Middle frontal gyrus (tissue), 1 donor: ENCODE measurements around the gene ARHGEF7.

Experiments used
- DNase-seq: peaks from one replicate; pipeline ENCODE4 v3.0.0-alpha.2; 2015; ENCODE audit warnings: low spot score; ENCODE audit errors: extremely low spot score

Gene ARHGEF7

DNA sequence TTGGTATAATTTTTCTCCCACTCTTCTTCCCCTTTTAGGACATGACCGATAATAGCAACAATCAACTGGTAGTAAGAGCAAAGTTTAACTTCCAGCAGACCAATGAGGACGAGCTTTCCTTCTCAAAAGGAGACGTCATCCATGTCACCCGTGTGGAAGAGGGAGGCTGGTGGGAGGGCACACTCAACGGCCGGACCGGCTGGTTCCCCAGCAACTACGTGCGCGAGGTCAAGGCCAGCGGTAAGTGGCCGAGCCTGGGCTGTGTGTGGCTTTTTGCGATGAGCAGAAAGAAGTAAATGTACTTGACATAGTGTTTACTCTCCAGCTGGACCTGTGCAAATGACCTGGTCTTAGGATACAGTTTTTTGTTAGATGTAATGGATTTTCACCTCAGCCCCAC is 102.5 kb downstream of the ARHGEF7 start:
- DNase-seq = no peak

DNA sequence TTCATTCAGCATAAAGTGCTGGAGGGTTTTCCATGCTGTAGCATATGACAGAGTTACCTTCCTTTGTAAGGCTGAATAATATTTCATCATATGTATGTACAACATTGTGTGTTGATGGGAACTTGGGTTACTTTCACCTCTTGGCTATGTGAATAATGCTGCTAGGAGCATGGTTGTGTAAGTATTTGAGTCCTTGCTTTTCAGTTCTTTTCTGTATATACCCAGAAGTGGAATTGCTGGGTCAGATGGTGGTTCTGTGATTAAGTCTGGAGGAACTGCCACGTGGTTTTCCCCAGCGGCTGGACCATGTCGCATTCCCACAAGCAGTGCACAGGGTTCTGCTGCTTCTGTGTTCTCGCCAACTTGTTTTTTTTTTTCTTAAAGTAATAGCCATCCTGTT is 104.2 kb downstream of the ARHGEF7 start:
- no peak for DNase-seq

DNA sequence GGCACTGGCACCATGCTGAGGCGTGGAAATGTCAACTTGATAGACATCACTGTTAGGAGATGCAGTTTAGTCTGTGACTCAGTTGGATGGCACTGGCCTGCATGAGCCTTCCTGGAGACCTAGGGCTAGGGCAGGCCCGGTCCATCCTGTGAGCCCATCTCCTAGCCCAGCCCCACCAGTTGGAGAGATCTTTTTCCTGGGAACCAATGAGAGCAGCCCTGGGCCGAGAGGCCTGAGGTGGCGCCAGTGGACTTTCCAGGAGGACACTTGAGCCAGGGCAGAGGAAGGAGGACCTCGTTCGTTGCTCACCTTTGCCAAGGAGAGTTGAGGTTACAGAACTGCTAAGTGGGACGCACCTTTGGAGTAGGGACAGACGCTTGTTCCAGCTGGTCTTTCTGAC is 104.8 kb downstream of the ARHGEF7 start:
- DNase-seq = no peak

DNA sequence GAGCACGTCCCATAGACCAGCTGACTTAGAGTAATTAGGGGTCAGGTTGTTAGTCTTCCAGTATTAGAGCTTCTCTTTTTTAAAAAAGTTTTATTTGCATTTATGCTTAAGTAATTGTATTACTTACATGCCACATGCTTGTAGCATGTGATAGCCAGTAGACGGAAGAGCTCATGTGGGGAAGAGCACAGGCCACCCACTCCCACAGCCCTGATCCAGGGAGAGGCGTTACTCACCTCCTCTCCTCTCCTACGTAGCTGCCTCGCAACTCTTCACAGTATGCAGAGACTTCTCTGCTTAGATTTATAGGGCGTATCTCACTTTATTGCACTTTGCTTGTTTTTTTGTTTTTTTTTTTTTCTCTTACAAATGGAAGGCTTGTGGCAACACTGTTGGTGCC is 110.1 kb downstream of the ARHGEF7 start:
- DNase-seq = no peak

DNA sequence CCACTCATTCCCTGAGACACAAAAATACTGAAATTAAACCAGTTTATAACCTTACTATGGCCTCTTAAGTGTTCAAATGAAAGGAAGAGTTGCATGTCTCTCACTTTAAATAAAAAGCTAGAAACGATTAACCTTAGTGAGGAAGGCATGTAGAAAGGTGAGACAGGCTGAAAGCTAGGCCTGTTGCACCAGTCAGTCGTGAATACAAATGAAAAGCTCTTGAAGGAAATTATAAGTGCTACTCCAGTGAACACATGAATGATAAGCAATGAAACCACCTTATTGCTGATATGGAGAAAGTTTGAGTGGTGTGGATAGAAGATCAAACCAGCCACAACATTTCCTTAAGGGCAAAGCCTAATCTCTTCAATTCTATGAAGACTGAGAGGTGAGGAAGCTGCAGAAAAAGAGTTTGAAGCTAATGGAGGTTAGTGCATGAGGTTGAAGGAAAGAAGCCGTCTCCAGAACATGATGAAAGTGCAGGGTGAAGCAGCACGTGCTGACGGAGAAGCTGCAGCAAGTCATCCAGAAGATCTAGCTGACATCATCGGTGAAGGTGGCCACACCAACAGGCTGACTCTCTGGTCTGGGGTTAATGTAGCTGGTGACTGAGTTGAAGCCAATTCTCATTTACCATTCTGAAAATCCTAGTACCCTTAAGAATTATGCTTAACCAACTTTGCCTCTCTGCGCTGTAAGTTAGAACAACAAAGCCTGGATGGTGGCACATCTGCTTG is 110.9 kb downstream of the ARHGEF7 start:
- no peak for DNase-seq

DNA sequence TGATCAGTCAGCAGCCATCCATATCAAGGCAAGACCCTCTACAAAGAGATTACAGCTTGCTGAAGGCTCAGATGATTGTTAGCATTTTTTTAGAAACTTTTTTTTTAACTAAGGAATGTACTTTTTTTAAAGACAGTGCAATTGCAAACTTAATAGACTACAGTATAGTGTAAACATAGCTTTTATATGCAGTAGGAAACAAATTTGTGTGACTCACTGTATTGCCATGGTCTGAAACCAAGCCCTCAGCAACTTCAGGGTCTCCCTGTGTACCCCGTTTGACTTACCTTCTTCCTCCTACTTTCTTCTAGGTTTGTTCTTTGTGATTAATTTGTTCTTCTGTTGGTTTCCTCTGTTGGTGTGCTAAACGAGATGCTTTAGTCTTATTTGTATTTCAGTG is 112.3 kb downstream of the ARHGEF7 start:
- DNase-seq = no peak

DNA sequence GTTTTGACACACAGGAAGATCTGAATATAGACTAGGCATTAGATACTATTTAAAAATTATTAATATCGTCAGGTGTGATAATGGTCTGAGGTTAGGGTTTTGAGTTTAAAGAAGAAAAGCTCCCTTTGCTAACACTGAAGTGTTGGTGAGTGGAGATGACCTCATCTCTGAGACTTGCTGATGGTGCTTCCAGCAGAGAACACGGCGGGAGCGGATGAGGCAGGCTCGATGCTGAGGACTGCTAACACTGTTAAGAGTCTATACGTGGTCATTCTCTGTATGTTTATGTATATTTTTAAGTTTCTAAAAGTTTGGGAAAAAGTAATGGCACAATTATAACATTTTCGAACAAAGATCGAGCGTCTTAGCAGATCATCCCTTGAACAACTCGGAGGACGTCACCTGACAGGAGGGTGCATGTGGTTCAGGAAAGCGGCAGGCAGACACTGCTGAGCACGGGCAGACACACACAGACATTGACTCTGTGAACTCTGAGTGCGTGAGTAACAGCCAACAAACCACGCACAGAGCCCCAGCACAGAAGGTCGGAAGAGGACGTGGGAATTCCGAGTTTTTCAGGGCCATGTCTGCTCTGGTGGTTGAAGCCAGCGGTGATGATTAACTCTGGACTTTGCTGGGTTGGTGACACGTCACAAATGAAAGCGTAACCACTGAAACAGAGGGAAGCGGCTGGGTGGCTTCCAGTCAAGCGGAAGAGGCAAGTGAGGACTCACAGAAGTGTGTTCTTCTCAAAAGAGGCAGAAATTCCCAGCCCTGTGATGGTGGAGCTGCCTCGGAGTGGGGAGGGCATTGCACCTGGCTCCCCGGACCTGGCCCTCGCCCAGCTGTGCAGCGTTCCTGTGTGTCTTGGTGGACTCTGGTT is 113.4 kb downstream of the ARHGEF7 start:
- no peak for DNase-seq

DNA sequence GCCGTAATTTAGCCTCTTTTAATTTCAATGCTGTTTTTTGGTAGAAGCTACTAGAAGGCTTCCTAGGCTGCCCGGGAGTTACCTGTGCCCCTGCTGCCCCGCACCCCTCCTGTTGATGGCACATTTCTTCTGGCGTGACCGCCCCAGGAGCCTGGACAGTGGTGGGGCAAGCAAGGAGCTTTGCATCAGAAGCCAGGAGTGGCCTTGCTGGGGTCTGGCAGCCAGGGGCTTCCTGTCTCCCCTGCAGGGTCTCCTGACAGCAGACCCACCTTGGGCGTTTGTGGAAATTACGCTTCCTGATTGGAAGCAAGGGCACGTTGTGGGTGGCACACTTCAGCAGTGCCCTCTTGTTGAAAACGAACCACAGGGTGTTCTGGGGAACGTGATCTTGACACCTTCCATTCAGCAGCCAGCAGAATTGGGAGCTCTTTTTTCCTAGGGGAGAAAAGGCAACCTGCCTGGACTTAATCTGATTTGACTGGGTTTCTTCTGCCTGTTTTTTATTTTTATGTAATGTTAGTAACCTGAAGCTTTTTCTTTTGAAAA is 115.3 kb downstream of the ARHGEF7 start:
- no peak for DNase-seq

DNA sequence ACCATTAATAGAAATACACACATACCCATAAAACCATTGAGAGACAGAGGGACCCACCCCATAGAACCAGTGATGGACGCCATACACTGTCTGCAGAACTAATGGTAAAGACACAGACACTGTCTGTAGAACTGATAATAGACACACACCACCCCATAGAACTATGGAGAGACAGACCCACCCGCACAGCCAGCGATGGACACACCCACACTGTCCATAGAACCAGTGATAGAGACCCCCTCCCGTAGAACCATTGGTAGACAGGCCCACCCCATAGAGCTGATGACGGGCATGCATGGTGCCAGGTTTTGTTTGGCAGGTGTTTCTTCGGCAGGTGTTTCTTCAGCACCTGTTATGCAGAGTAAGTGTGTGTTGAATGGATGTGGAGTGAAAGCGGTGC is 117.1 kb downstream of the ARHGEF7 start:
- DNase-seq = no peak

DNA sequence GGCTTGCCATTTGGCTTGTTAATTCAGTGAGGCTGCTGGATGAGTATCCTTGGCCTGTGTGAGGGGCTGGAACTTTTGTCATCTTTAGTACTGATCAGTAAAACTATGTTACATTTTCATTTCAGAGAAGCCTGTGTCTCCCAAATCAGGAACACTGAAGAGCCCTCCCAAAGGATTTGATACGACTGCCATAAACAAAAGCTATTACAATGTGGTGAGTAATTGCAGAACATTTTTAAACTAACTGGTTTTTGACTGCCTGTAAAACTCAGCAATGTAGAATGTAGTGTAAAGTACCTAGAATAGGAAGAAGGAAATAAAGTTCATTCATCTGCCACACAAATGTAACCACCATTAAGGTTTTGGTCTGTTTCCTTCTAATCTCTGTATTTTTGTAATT is 118.0 kb downstream of the ARHGEF7 start:
- no peak for DNase-seq

DNA sequence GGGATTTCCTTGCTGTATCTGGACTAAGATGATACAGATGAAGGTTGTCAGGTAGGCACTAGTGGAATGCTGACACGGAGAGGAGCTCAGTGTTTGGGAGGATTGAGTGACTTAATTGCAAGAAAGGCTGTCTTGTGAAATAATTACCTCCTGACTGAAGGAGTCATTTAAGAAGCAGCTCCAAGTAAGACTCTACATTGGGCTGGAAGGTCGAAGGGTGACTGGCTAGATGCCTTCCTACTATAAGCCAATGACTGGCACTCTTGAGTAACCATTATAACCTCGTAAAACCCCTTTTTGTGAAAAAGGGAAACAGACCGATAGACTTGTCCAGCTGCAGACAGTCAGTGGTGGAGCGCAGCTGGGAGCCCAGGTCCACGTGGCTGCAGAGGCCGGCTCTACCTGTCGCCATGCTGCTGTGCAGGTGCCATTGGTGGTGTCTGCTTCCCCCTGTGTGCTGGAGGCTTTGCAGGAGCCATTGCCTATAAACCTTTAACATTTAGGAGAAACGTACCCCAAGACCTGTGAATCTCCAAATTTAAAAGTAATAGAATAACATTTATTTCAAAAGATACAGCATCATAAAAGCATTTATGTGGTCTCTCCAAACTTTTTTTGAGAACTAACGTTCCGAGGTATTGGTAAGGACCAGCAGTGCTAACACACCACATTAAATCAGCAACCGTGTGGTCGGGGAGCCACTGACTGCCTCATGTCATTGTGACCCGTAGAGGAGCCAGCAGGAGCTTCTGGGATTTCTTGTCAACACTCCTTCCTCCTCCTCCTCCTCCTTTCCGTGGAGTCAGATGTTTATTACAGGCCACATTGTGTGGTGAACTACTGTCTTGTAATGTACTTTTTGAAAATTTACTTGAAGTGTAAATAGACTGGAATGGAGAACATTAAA is 124.9 kb downstream of the ARHGEF7 start:
- no peak for DNase-seq

DNA sequence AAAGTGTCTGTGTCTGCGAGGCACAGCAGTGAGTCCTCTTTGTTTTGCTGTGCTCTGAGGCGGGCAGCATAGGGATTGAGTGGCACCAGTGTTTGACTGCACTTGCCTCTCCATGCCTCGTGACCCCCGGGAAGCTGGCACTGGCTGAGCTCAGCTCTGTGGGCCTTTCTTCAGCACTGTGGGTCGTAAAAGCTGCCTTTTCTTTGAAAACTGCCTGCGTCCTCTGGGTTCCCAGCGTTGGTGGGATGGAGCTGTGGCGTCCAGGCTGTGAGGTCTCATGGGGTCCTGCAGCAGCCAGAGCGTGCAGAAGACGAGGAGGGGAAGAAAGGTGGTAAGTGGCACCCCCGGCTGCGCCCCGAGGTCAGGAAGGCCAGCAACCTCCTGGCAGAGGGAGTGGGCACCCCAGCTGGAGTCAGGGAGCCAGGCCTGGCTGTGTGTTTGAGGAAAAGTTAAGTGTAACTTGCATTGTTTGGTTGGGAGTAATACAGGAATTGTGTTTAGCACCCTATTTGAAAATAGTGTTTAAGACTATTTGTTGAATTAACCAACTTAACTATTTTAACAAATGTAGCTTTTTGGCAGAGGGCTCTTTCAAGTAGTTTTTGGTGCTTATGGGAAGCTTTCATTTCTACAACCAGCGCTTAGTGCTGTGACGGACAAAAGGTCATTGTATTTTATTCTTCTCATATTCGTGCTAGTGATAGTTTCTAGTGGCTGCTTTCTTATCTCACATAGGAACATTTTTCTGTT is 126.1 kb downstream of the ARHGEF7 start:
- no peak for DNase-seq

DNA sequence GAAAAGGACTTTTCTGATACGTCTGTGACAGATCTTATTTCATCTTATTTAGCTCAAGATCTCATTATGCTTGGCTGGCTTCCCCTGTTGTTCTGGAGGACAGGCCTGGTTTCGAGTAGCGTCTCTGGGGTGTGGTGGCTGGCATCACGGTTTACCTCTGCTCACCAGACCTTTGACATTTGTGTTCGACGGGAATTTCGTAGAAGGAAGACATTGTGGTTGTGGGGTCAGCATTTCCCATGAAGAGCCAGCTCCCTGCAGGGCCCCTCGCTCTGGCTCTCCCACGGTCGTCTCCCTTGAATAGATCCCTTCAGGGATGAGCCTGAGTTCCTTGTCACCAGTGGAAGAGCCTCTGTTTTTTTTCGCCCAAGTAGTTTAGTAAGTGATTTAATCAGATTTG is 126.8 kb downstream of the ARHGEF7 start:
- no peak for DNase-seq

DNA sequence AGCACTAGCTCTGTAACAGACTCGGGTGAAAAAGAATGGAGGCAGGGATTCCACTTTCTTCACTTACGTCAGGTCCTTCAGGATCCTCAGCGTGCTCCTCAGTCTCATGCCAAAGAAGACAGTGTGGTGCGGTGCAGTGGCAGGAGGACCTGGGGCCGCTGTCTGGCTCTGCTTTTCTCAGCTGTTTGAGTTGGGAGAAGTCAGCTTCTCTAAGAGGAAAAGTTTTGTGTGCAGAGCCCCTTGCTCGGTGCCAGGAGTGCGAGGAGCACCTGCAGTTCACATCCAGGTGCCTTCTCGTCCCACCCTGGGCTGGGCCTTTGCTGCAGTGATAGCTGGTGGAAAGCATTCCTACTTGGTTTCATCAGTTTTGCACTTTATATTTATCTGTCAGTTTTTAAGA is 127.5 kb downstream of the ARHGEF7 start:
- DNase-seq = no peak

DNA sequence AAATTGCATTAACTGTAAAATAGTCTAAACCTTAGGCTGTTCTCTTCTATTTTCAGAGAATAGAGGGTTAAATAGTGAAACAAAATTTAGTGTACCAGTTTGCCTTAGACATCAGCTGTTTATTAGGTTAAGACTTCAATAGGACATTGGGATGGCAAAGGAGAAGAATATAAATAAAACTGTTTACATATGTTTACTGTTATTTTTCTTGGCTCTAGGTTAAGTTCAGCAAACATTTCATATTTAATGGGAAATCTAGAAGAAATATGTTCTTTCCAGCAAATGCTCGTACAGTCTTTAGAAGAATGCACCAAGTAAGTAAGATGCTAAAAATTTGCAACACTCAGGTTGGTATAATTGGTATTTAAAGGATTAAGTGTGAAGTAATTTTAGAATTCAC is 128.9 kb downstream of the ARHGEF7 start:
- no peak for DNase-seq

DNA sequence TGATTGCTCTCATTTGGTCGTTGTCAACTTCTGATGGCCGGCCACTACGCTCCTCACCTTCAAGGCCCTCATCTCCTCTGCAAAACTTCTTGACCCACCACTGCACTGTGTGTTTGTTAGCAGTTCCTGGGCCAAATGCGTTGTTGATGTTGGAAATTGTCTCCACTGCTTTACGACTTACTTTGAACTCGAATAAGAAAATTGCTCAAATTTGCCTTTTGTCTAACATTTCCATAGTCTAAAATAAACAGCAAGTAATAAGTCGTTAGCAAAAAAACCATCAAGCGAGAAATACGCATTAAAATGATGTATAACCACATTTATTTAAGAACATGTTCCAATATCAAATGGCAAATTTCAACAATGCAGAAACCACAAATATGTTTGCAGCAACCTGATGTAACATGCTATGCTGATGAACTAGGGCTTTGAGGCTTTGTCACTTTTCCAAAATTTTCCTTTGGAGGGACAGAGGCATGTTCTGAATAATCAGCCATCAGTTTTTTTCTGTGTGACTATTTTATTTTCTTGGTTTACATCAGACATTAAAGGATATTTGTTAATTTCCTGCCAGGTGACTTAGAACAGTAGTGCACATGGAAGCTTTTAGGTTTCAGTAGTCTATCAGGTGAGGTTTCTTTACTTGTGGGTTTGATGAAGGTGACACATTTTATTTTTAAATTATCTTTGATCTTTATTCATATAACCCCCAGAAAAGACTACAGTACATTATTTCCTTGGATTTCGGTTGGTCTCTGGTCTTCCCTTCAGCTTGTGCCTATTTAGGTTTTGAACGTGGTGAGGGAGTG is 130.7 kb downstream of the ARHGEF7 start:
- DNase-seq = no peak

DNA sequence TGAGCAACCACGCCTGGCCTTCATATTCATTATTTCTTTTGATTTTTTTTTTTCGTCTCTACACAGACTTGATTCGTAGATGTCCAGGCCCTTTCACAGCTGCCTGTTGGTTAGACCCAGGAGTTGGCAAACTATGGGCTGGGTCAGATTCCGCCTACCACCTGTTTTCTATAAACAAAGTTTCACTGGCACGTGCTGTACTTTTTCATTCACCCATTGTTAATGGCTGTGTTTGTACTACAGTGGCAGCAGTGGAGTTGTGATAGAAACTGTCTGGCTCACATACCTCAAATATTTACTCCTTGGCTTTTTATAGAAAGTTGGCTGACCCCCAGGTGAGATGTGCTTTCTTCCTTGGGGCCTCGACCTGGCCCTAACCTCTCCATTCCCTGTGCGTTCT is 132.4 kb downstream of the ARHGEF7 start:
- DNase-seq = no peak

DNA sequence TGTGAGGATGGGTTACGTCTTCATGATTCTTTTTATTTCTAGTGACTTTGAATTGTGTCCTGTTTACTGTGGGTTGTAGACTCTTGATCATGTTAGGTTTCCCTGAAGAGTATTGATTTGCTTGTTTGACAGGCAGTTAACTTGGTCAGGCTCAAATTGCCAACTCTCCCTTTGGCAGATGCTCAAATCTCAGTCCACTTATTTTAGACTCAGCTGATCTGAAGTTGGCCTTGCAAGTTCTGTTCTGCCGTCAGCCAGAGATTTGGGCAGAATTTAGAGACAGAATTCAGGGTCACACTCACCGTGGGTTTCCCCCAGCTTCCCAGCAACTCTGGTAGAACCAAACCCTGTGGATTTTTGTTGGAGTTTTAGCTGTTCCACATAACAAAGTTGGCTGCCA is 133.7 kb downstream of the ARHGEF7 start:
- no peak for DNase-seq

DNA sequence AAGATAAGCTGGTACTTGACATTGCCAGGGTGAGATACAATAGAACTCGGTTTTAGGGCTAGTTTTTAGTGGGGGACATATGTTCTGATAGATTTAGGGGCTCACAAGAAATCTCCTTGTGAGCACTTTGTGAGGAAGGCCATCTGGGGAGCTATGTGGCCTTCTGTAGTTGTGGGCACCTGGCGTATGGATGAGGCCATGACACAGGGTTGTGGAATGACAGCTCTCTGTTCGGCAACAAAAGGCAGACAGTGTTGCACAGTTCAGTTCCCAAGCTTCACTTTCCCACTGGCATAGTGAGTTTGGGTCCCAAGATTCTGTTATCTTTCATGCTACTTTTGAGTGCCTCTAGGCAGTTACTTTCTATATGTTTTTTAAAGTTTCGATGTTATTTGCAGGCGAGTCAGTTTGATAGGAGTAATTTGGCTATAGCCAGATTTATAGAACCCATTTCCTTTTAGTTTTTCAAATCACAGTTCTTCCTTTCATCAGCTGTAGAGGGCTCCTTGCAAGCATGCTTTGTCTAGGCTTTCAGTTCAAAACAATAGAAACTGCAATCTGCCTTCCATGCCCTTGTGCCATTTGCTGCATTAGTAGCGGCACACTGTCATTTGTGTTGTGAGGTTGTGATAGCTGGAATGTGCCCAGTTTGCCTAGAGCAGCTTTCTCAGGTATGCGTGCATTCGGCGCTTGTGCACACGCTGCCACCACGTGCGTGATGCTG is 134.7 kb downstream of the ARHGEF7 start:
- DNase-seq = no peak
